Loucy (cell line): Measurements from ENCODE around the gene CRTC1.

Experiments
- CTCF ChIP-seq: fragments of 200-600 bp; sonication (generic); conservative IDR thresholded peaks from 2 replicates; pipeline ENCODE4 v1.5.1; 2014; ENCODE audit warnings: mild to moderate bottlenecking, antibody characterized with exemption, low read length
- EZH2phosphoT487 ChIP-seq: fragments of 200-600 bp; IDR thresholded peaks from 2 replicates; pipeline ENCODE4 v1.6.1; 2018; ENCODE audit warnings: antibody characterized with exemption, mild to moderate bottlenecking, moderate library complexity, borderline replicate concordance

GRCh38 chr19:18634612-18635297, 48.7 kb upstream of the CRTC1 start:
- TF ChIP-seq CTCF (no peak), EZH2phosphoT487 (no peak)
